PFSK-1 (cell line): ENCODE measurements around the gene NCOR2.

Experiments
- FOXP2 ChIP-seq: optimal IDR thresholded peaks from 2 replicates; pipeline ENCODE3; 2011; ENCODE audit warnings: borderline replicate concordance, control low read depth, inconsistent platforms; ENCODE audit not compliant: insufficient read depth; ENCODE audit errors: extremely low read length, extremely low read depth
- POLR2AphosphoS5 ChIP-seq: IDR thresholded peaks from 2 replicates; pipeline ENCODE4 v1.6.1; 2012; ENCODE audit warnings: low read depth, mild to moderate bottlenecking, control low read depth, low read length, moderate library complexity
- SIN3A ChIP-seq: IDR thresholded peaks from 2 replicates; pipeline ENCODE4 v1.6.1; 2012; ENCODE audit warnings: mild to moderate bottlenecking, low read length, moderate library complexity, borderline replicate concordance; ENCODE audit not compliant: insufficient read depth
- TF ChIP-seq, protein P1 (sequence below), 2 experiments: IDR thresholded peaks; 2 replicates each; pipeline versions ENCODE4 v1.6.1 to v1.8.0; 2011 to 2012; ENCODE audit warnings: low read depth in 2 of 2, low read length in 2 of 2, control low read depth in 1 of 2, inconsistent platforms in 1 of 2, mild to moderate bottlenecking in 1 of 2, moderate library complexity in 1 of 2; ENCODE audit not compliant: insufficient read depth in 1 of 2

DNA sequence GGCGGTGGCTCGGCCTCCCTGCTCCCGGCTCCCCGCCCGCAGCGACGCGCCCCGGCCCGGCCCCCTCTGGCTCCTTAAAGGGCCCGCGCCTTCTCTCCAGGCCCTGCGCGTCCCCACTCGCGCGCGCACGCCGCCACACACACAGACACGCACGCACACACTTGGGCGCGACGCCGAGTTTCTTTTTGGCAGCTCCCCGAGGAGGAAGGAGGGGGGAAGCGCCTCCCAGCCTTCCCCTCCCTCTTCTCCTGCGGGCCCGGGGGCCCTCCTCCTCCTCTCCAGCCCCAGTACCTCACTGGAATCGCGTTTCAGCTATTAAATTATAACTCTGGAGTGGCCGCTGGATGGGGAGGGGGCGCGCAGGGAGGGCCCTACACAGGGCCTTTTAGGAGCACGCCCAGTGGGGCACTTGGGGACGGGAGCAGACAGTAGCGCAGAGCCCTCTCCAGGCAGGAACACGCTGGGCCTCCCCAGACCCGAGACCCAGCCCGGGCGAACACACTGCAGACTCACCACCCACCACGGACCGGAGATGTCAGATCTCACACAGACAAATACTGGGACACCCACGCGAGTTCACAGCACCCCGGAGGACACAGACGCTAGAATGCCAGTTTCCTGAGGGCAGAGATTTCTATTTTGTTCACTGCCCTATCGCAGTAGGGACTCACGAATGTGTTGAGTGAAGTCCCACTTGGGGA is 411 bp upstream of the NCOR2 start:
- no peak for TF ChIP-seq POLR2AphosphoS5
- no peak for TF ChIP-seq SIN3A
- TF ChIP-seq FOXP2, result no peak
- TF ChIP-seq, protein P1, sequence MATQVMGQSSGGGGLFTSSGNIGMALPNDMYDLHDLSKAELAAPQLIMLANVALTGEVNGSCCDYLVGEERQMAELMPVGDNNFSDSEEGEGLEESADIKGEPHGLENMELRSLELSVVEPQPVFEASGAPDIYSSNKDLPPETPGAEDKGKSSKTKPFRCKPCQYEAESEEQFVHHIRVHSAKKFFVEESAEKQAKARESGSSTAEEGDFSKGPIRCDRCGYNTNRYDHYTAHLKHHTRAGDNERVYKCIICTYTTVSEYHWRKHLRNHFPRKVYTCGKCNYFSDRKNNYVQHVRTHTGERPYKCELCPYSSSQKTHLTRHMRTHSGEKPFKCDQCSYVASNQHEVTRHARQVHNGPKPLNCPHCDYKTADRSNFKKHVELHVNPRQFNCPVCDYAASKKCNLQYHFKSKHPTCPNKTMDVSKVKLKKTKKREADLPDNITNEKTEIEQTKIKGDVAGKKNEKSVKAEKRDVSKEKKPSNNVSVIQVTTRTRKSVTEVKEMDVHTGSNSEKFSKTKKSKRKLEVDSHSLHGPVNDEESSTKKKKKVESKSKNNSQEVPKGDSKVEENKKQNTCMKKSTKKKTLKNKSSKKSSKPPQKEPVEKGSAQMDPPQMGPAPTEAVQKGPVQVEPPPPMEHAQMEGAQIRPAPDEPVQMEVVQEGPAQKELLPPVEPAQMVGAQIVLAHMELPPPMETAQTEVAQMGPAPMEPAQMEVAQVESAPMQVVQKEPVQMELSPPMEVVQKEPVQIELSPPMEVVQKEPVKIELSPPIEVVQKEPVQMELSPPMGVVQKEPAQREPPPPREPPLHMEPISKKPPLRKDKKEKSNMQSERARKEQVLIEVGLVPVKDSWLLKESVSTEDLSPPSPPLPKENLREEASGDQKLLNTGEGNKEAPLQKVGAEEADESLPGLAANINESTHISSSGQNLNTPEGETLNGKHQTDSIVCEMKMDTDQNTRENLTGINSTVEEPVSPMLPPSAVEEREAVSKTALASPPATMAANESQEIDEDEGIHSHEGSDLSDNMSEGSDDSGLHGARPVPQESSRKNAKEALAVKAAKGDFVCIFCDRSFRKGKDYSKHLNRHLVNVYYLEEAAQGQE (IDR thresholded peaks at IDR 0.05; ENCODE audit: insufficient read depth in 1 of 2, low read depth in 2 of 2, low read length in 2 of 2), result no peak
